Measurements from ENCODE around the gene THAP7. TPM values are rescaled to one million over a fixed set of nuclear protein-coding genes. Genes with fewer than 3 reads are reported as not detected.

The THAP7 gene
- total and polyA plus RNA-seq, 8 donors: 14.7 to 26.3 (median 20.0) TPM

- intact Hi-C loops (cut with DNase I): no loop called here
- DNase-seq (peak in 1 of 4 donors; percentile 51), ATAC-seq (no peak)
- Histone ChIP-seq H3K9me3 (no peaks in the 10 kb centered on the region), H3K27ac (no peak overlapping the region), H3K27me3 (no peaks in the 10 kb centered on the region), H3K4me3 (no peak overlapping the region), H3K36me3 (peaks cover 0 to 93% of the 10 kb centered on the region in 2 donors), H3K4me1 (no peaks in the 10 kb centered on the region)
- no peak for TF ChIP-seq CTCF (IDR thresholded peaks at IDR 0.05)
Observed at GRCh38 chr22:20992056-20992442, 9.9 kb downstream of the THAP7 start.

GRCh38 chr22:20991252-20992055 lies 10.5 kb downstream of the THAP7 start:
- no peak for TF ChIP-seq CTCF (IDR thresholded peaks at IDR 0.05)
- Histone ChIP-seq H3K9me3 (no peaks in the 10 kb centered on the region), H3K4me1 (no peaks in the 10 kb centered on the region), H3K36me3 (peaks cover 0 to 92% of the 10 kb centered on the region in 2 donors), H3K27ac (no peak overlapping the region), H3K4me3 (no peak overlapping the region), H3K27me3 (no peaks in the 10 kb centered on the region)
- no peak for ATAC-seq
- peak in 1 of 4 donors; percentile 77 for DNase-seq
- intact Hi-C loops (cut with DNase I): no loop called here

- no peak for TF ChIP-seq CTCF (IDR thresholded peaks at IDR 0.05)
- H3K36me3 ChIP-seq: peaks cover 0 to 88% of the 10 kb centered on the region in 2 donors
- intact Hi-C loops (cut with DNase I): no loop called here
- no peak overlapping the region for H3K4me3 ChIP-seq
- ATAC-seq: no peak
- no peaks in the 10 kb centered on the region for H3K4me1 ChIP-seq
- no peak overlapping the region for H3K27ac ChIP-seq
- H3K27me3 ChIP-seq: no peaks in the 10 kb centered on the region
- peak in 1 of 4 donors; percentile 43 for DNase-seq
- H3K9me3 ChIP-seq: no peaks in the 10 kb centered on the region
Observed at GRCh38 chr22:20990184-20991180, 11.4 kb downstream of the THAP7 start.

- intact Hi-C loops (cut with DNase I): no loop called here
- Histone ChIP-seq H3K27me3 (no peaks in the 10 kb centered on the region), H3K4me1 (no peaks in the 10 kb centered on the region), H3K27ac (no peak overlapping the region), H3K36me3 (peaks cover 0 to 84% of the 10 kb centered on the region in 2 donors), H3K9me3 (no peaks in the 10 kb centered on the region), H3K4me3 (no peak overlapping the region)
- TF ChIP-seq CTCF (IDR thresholded peaks at IDR 0.05): no peak
- no peak for ATAC-seq
- DNase-seq: peak in 1 of 4 donors; percentile 45
Observed at GRCh38 chr22:20989323-20990138, 12.4 kb downstream of the THAP7 start.
